Mesodermal cell (in vitro differentiated cells): ENCODE measurements around the gene TMEM89.

ENCODE experiments used
- H3K27ac ChIP-seq: 2 replicates; pipeline ENCODE4 v1.7.0; 2013; ENCODE audit warnings: mild to moderate bottlenecking, low read depth, low read length, moderate library complexity; ENCODE audit not compliant: severe bottlenecking
- H3K36me3 ChIP-seq: 2 replicates; pipeline ENCODE4 v1.7.1; 2013; ENCODE audit warnings: mild to moderate bottlenecking, low read length, moderate library complexity; ENCODE audit not compliant: control insufficient read depth, insufficient read depth
- H3K4me1 ChIP-seq: one replicate; pipeline ENCODE4 v1.7.1; 2013; ENCODE audit warnings: mild to moderate bottlenecking, low read length; ENCODE audit not compliant: insufficient read depth, control insufficient read depth, poor library complexity, severe bottlenecking
- H3K4me3 ChIP-seq: 2 replicates; pipeline ENCODE4 v1.7.0; 2013; ENCODE audit warnings: low read length, control low read depth, mild to moderate bottlenecking; ENCODE audit not compliant: insufficient read depth, poor library complexity, severe bottlenecking; ENCODE audit errors: extremely low read depth
- H3K9me3 ChIP-seq: 2 replicates; pipeline ENCODE4 v1.7.1; 2013; ENCODE audit warnings: mild to moderate bottlenecking, low read length, moderate library complexity; ENCODE audit not compliant: control insufficient read depth
- WGBS, 2 experiments: methylation state at CpG; one replicate each; pipeline ENCODE4 v1.1.5; 2013; ENCODE audit warnings: missing lambda C conversion rate in 2 of 2; ENCODE audit not compliant: insufficient coverage in 2 of 2; 5-methylcytosine and 5-hydroxymethylcytosine counted together

TMEM89 gene

DNA sequence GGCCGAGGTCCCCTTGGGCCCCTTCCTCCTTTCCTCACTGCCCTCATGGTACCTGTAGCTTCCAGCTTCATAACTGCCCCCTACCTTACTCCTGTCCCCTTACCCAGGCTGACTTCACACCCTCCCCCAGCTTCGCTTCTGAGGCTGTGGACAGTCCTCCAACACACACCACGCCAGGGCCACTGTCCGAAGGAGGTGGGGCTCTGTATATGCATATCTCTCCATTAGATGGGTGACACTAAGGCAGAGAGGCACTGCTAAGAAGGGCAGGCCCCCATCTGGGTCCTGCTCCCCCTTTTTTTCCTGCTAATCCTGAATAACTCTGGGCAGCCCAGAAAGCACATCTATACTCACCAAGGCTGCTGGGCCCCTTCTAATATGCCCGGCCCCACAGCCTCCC is 25.4 kb downstream of the TMEM89 start:
- peaks cover 47% of the 10 kb centered on the region for H3K36me3 ChIP-seq
- H3K4me3 ChIP-seq = no peak overlapping the region
- WGBS, 2 experiments = 74 to 87% methylated on average over 3 of the region's 5 CpGs
- H3K27ac ChIP-seq = peak overlapping the region; percentile 84
- H3K9me3 ChIP-seq = no peaks in the 10 kb centered on the region
- peaks cover 55% of the 10 kb centered on the region for H3K4me1 ChIP-seq

DNA sequence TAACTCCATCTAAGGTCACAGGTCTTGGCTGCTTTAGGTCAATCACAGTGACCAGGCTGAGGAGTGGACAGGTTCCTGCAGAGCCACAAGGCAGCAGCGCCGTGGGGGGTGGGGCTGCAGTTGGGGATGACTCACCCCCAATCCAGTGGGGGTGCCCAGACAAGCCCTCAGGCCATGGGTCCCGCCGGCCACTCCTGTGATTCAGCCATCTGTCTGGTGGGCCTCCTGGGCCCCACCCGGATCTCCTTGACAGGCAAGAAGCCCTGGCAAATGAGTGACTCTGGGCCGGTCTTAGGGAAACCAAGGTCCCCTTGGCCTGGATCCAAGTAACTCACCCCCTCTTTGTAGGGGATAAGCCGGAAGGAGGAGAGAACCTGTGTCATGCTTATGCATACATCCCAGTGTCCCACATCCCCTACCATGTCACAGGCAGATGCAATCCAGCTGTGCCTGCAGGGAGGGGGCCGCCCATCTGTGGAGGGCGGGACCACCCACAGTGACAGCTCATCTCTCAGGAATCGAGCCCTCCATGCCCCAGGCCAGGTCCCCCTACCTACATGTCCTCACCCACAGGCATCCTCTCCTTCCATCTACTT is 25.9 kb downstream of the TMEM89 start:
- Histone ChIP-seq H3K4me3 (no peak overlapping the region), H3K4me1 (peaks cover 55% of the 10 kb centered on the region), H3K9me3 (no peaks in the 10 kb centered on the region), H3K27ac (peak overlapping the region; percentile 84), H3K36me3 (peaks cover 42% of the 10 kb centered on the region)
- 15 to 26% methylated on average over 5 to 7 of the region's 10 CpGs for WGBS, 2 experiments

DNA sequence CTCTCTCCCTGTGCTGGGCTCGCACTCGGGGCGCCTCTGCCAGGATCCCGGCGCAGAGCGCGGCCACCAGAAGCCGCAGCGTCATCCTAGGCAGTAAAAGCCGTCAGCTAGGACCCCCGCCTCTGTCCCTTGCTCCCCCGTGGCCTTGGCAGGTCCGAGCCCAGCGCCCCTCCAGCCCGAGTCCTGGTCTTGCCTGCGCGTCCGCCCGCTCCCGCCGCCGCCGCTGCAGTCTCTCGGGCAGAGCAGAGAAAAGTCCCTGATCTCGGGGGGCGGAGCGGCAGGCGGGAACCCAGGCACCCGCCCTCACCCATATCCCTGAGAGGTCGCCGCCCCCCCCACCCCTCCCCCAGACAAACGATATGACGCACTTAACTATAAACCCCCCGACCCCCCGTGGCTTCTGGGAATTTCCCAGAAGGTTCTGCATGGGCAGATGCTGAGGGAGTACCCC is 26.5 kb downstream of the TMEM89 start, which contains the start of gene COL7A1:
COL7A1 (minus strand) TSS at position 255 of the 451 bp plus-strand sequence; CDS start at position 85, 170 bp downstream.
- H3K36me3 ChIP-seq = peaks cover 42% of the 10 kb centered on the region
- WGBS, 2 experiments = 11 to 13% methylated on average over 17 to 27 of the region's 35 CpGs
- peak within 1 kb of the TSS; percentile 84 for H3K27ac ChIP-seq
- peak within 1 kb of the TSS; percentile 32 for H3K4me3 ChIP-seq
- peaks cover 55% of the 10 kb centered on the region for H3K4me1 ChIP-seq
- H3K9me3 ChIP-seq = no peaks in the 10 kb centered on the region

DNA sequence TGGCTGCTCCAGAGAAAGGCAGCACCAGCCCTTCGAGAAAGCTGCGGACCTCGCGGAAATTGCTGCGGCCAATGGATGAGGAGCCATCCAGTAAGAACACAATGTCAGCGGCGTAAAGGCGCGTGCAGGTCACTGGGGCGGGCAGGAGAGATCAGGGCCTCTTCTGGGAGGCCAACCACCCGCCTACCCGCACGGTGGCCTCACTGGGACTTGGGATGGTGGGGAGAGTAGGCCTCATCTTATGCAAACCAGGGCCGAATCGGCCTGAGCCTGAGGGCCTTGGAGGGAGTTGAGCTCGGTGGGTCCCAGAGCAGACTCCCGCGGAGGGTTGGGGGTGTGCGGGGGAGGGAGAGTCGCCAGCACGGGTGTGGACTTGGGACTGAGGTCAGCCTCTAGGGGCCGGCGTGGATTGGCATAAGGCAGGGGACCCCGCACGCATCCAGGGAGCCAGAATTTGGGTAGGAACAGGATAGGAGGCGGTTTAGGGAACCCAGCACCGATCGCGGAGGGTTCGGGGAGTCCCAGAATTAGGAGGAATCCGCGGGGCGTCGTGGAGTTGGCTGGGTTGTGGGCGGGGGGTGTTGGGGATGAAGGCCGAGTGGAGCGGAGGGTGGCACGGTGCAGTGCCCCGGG is 27.0 kb downstream of the TMEM89 start:
- peak overlapping the region; percentile 84 for H3K27ac ChIP-seq

DNA sequence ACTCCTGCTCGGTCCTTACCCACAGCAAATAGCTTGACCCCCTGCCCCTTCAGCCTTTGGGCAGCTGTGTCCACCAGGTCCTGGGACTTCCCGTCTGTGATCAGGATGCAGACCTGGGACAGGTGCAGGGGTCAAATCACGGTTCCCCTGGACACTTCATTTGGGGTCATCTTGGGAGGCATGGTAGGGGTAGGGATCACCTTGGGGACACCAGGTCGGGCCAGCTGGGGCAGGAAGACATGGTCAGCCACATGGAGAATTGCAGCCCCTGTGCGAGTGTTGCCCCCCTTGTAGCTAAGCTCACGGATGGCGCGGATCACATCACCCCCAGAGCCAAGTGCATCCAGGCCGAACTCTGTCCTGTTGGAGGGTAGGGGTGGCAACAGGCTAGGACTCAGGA is 28.2 kb downstream of the TMEM89 start:
- Histone ChIP-seq H3K4me1 (peaks cover 39% of the 10 kb centered on the region), H3K36me3 (peaks cover 33% of the 10 kb centered on the region), H3K9me3 (no peaks in the 10 kb centered on the region), H3K4me3 (no peak overlapping the region), H3K27ac (no peak overlapping the region)
- 92 to 95% methylated on average over 8 of the region's 9 CpGs for WGBS, 2 experiments

More for the DNA sequence above, 27.0 kb downstream of the TMEM89 start:
- Histone ChIP-seq H3K9me3 (no peaks in the 10 kb centered on the region), H3K4me3 (peak overlapping the region; percentile 32), H3K36me3 (peaks cover 39% of the 10 kb centered on the region), H3K4me1 (peaks cover 49% of the 10 kb centered on the region)
- 32 to 36% methylated on average over 30 to 38 of the region's 39 CpGs for WGBS, 2 experiments

DNA sequence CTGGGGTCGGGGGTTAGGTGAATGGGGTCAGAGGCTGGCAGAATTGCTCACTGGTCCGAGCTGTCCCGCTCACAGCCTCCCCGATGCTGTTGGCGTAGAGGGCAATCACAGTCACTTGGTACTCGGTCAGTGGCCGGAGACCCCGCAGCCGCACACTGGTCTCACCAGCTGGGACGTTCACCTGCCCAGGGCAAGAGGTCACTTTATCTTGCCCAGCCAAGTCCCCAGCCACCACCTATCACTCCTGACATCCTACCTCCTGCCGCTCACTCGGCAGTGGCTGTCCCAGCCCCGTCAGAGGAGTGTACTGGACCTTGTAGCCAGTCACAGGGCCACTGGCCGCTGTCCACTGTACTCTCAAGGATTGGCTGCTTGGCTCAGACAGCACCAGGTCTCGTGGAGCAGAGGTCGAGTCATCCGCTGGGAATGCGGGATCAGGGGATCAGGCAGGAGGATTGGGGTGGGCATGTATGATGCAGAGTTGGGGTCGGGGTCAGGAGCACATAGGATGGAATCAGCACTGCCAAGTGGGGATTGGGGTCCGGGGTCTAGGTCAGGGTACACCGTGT is 29.0 kb downstream of the TMEM89 start:
- H3K36me3 ChIP-seq = peaks cover 32% of the 10 kb centered on the region
- 90 to 94% methylated on average over 20 to 21 of the region's 21 CpGs for WGBS, 2 experiments
- H3K4me1 ChIP-seq = peaks cover 32% of the 10 kb centered on the region
- H3K27ac ChIP-seq = no peak overlapping the region
- no peak overlapping the region for H3K4me3 ChIP-seq
- no peaks in the 10 kb centered on the region for H3K9me3 ChIP-seq

DNA sequence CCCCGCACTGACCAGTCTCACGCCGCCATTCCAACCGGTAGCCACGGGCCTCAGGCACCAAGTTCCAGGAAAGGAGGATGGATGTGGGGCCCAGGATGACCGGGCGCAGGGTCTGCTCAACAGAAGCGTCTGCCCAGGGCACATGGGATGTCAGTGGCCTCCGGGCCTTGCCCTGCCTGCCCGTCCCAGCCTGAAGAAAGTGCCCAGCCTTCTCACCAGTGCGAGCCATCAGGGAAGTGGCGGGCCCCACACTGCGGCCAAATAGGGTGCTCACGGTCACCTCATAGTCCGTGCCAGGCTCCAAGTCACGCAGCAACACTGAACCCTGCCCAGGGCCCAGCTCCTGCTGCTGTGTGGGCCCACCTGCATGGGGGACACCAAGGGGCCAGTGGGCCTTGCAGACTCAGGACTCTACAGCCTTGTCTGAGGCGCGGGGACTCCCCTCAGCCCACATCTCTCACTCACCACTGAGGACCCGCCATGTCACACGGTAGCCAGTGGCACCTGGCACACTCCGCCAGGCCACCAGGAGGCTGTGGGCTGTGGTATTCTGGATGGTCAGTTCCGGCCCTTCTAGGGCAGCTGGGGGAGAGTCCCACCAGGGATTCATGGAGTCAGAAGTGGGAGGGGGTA is 29.6 kb downstream of the TMEM89 start:
- peaks cover 31% of the 10 kb centered on the region for H3K36me3 ChIP-seq

DNA sequence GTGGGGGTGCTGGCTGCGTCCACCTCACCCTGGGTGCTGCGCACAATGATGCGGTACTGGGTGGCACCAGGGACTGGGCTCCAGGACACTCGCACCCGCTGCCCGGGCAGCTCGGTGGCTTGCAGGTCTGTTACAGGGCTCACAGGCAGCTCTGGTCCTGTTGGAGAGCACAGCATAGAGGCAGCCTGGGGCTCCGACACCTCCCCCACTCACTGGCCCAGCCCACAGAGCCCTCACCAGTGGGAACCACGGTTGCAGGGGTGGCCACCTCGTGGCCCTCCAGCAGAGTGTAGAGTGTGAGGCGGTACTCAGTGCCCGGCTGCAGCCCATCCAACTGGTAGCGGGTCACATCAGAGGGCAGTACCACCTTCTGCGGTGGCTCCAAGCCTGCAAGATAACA is 30.1 kb downstream of the TMEM89 start:
- Histone ChIP-seq H3K27ac (no peak overlapping the region), H3K4me1 (peaks cover 20% of the 10 kb centered on the region), H3K36me3 (peaks cover 26% of the 10 kb centered on the region), H3K4me3 (no peak overlapping the region), H3K9me3 (no peaks in the 10 kb centered on the region)
- whole genome bisulfite sequencing, 2 experiments = 93 to 97% methylated on average over 6 to 13 of the region's 14 CpGs

More for the DNA sequence above, 29.6 kb downstream of the TMEM89 start:
- H3K27ac ChIP-seq = no peak overlapping the region
- H3K4me3 ChIP-seq = no peak overlapping the region
- H3K4me1 ChIP-seq = peaks cover 26% of the 10 kb centered on the region
- no peaks in the 10 kb centered on the region for H3K9me3 ChIP-seq
- WGBS, 2 experiments = 91 to 92% methylated on average over 16 to 19 of the region's 22 CpGs

DNA sequence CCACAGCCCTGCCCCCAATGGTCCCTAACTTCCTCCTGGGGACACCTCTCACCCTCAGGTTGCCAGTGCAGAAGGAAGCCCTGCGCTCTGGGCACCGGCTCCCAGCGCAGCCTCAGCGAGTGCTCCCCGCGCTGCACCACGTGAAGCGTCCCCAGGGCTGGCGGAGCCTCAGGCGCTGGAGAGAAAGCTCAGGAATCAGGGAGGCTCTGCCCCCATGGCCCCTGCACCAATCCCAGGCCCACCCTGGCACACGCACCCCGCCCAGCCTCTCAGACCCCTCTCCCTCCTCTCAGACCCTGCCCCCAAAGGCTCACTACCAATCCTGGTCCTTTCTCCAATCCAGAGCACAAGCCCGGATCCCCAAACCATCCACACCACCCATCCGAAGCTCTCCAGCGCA is 33.3 kb downstream of the TMEM89 start:
- Histone ChIP-seq H3K27ac (no peak overlapping the region), H3K4me1 (peaks cover 6% of the 10 kb centered on the region), H3K36me3 (peaks cover 45% of the 10 kb centered on the region), H3K4me3 (no peak overlapping the region), H3K9me3 (no peaks in the 10 kb centered on the region)
- WGBS, 2 experiments = 90 to 94% methylated on average over 15 of the region's 15 CpGs

DNA sequence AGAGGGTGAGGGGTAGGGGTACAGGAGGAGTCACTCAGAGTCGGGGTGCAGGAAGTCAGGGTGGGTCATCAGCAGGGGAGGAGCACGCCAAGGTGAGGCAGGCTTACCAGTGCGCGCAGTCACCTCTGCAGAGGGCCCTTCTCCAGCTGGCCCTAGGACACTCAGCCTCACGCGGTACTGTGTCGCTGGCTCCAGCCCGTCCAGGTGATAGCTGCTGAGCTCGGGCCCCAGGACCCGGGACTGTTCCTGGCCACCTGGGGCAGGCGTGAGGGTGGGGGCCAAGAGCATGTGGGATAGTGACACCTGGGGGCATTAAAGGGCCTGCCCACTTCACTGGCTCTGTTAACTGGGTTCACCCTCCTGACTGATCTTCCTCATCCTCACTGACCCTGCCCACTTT is 33.9 kb downstream of the TMEM89 start:
- Histone ChIP-seq H3K9me3 (no peaks in the 10 kb centered on the region), H3K4me3 (no peak overlapping the region), H3K27ac (no peak overlapping the region), H3K36me3 (peaks cover 48% of the 10 kb centered on the region), H3K4me1 (peaks cover 2% of the 10 kb centered on the region)
- 91 to 98% methylated on average over 6 to 11 of the region's 11 CpGs for WGBS, 2 experiments
